HG02973 (cell line): ENCODE results near the gene TMEM140.

Experiments
- ATAC-seq: cut with Tn5 transposase; IDR thresholded peaks from one replicate; pipeline ENCODE4 v1.9.1; 2021; ENCODE audit warnings: moderate library complexity; ENCODE audit not compliant: unreplicated experiment

Gene TMEM140

DNA sequence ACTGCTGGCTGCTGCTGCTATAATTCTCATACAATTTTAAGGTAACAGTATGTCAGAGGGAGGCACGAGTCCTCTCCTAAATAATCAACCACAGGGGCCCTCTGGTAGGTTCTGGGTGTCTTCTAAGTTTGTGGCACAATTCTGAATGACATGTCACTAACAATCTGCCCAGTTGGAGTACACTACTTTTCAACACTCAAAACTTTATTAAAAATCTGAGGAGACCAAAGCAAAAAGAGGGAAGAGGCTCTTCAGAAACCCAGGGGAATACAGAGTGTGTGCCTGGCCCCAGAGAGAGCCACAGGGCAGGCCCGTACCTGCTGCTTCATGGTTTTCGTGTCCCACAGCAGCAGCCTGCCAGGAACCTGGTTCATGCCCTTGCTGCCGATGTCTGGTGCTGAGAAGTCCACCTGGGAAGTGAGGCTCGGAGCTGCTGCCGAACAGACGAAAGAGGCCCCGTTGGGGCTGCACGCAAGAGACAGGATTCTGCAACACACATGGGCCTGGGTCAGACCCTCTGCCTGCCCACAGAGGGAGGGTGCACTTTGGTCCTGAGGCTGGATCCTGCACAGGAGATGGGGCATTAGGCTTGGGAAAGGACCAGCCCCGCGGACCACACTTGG, 45.2 kb downstream of the TMEM140 start:
- no peak for ATAC-seq

DNA sequence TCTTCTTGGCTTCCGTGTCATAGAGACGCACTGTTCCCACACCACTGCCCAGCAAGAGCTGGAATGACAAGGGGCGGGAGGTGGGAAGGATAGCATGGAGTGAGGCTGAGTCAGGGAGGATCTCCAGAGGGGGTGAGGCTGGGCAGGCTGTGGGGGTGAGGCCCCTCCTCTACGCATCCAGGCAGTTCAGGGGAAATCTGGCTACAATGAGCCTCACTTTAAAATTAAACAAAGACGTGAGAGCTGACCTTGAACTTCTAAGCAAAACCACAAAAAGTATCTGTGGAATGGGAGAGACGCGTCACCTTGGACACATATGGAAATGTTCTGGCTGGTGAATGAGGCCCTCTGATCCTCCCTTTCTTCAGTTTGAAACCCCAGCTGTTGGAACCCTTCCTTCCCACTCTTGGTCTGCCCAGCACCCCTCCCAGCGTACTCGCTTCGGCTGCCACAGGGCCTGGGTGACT, 45.8 kb downstream of the TMEM140 start:
- no peak for ATAC-seq

- no peak for ATAC-seq
Observed at GRCh38 chr7:135194494-135195095, 46.7 kb downstream of the TMEM140 start.

GRCh38 chr7:135195156-135195555, 47.3 kb downstream of the TMEM140 start:
- no peak for ATAC-seq

DNA sequence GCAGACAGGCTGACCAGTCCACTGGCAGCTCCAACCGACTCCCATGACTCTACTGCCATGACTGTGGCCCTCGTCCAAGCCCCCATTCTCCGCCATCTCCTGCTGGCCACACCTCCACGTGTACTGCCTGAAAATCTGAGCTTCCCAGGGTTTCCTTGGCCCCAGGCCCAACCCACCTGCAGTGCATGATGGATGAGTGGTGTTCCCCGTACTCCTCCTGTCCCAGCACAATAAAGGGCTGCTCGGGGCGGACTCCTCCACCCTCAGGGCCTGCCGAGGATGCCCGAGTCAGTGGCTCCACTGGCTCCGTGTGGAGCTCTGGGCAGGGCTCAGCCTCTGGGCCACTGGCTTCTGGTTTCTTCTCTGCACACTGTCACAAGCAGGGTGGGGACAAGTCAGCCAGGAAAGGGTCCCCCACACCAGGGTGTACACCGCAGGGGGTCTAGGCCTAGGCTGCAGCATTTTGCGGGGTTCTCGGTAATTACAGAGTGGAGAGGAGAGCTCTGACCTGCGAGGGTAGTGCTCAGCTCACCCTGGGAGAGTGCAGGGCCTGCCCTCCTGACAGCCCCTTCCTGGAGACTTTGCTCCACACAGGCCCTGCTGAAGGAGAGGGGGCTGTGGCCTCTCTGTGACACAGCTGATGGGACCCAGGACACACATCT, 48.2 kb downstream of the TMEM140 start:
- ATAC-seq, result no peak

- ATAC-seq, result no peak
Observed at GRCh38 chr7:135197343-135197742, 49.5 kb downstream of the TMEM140 start.

- no peak for ATAC-seq
Observed at GRCh38 chr7:135197906-135198655, 50.2 kb downstream of the TMEM140 start.

DNA sequence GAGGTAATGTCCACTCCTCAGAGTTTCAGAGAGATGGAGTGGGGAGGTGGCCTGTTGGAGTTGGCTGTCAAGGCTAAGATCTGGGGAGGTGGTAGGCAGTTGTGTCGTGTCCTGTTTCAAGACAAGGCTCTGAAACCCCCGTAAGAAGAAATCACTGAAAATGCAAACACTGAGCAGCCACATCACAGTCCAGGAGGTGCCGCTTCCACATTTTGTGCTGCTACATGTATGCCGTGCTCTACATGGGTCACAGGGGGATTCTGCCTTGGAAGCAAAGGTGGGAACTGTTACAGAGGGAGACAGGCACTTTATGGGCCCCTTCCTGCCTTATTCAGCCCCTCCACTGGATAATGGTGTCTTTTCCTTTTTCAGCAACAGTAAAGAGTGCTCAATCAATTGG, 51.6 kb downstream of the TMEM140 start:
- ATAC-seq, result no peak

GRCh38 chr7:135200821-135201331, 53.0 kb downstream of the TMEM140 start:
- ATAC-seq, result no peak

- ATAC-seq, result no peak
Observed at GRCh38 chr7:135201350-135201749, 53.5 kb downstream of the TMEM140 start.

- ATAC-seq, result no peak
Observed at GRCh38 chr7:135204341-135204749, 56.5 kb downstream of the TMEM140 start.

GRCh38 chr7:135204876-135205275, 57.0 kb downstream of the TMEM140 start:
- ATAC-seq, result no peak

DNA sequence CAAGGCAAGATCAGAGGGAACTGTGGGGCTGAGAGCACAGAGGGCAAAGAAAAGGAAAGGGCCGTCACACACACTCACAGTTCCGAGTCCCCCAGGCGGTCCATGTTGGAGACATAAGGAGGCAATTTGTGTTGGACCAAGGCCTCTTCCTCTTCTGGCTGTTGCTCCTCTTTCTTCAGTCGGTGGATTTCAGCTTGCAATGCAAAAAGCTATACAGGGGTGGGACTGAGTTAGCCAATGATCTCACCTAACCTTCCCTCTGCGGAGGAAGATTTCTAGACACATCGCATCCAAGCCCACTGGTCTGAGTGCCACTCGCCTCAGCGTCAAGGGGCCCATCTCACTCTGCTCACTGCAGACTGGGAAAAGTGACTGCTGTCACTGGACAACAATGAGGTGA, 58.0 kb downstream of the TMEM140 start:
- no peak for ATAC-seq

- ATAC-seq, result peak; percentile 33
Observed at GRCh38 chr7:135206941-135207391, 59.1 kb downstream of the TMEM140 start.

DNA sequence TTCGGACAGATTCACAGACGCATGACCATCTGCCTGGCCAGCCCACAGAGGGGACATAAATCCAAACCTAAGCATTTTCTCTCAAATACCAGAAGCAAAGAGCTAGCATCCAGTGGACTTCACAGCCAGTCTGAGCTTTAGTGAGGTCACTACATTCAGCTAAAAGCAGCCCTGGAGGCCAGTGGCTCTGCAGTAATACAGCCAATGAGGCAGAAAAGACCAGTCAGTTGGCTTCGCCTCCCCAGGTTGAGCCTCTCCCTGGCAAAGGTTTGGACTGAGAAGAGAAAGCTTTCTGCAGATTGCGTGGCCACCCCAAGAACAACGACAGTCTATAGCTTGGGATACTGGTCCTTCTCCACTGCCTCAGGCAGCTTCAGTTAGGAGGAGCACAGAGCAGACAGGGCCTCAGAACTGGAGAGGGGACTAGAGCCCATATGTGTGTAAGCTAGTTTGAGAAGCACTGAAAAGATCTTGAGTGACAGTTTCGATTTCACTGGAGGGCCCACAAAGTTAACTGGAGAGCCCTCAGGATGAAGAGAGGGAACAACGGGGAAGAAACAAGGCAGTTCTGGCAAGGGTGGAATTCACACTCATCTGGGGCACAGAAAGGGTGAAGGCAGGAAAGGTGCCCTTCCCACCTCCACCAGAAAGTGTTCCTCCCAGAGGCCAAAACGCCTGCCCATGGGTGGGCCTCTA, 59.7 kb downstream of the TMEM140 start:
- ATAC-seq, result no peak

DNA sequence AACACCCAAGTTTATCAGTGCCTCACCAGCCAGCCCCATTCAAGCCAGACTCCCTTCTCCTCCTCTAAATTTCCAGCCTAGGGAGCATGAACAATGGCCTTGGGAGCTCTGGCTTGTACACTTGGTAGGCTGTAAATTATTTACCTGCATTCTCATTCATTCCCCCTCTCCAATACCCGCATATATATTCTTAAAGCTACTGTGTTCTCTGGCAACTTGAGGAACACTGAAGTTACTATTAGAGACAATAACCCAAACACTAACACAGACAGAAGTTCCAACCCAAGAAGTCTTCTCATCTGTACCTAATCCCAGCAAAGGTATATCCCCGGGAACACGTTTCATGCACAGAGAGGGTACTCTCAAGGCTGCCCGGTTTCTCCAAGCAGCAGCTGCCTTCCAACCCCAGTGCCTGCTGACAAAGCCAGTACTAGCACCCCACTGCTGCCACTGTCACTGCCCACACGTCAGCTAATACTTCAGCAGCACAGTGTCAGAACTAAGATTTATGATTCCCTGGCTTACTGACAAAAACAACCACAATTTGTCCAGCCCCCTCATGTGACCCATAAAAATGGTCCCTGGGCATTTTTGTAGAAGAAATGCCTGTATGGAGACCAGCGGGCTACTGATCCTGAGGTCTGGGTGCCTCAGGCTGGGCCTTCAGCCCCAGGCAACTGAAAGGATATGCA, 60.4 kb downstream of the TMEM140 start:
- no peak for ATAC-seq

DNA sequence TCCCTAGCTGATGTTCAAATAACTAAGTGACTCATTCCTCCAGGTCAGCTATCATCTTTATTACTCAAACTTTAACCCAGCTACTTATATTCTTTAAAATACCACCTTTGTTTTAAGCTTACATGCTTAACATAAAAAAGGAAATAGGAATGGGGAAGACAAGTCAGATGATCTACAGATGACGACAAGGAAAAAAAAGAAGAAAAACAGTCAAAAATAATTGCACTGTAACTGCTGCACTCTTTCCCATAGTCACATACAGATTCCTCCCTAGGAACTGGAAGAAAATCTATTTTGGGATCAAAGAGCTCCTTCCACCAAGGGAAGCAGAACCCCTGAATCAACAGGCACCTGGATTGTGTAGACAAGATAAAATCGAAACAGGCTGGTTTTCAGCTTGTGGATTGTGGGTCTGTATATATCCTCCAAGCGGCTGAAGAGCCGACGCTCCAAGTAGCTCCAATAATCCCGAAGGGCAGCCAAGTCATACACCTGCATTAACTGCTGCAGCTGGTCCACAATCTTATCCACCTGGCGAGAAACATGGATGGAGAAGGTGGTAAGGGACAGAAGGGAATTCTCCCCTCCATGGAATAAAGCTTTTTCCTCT, 61.5 kb downstream of the TMEM140 start:
- no peak for ATAC-seq

DNA sequence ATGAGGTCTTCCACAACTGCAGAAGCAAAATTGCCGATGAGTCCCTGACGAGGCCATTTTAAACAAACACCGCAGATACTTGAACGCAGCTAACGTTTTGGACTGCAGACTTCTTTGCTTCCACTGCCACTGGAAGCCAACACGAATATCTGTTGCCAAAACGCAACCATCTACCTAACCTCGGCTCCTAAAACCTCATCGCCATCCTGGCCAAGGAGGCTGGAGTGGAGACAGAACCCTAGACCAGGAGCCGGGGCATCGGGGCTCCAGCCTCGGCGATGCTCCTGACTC, 63.0 kb downstream of the TMEM140 start:
- ATAC-seq, result no peak

DNA sequence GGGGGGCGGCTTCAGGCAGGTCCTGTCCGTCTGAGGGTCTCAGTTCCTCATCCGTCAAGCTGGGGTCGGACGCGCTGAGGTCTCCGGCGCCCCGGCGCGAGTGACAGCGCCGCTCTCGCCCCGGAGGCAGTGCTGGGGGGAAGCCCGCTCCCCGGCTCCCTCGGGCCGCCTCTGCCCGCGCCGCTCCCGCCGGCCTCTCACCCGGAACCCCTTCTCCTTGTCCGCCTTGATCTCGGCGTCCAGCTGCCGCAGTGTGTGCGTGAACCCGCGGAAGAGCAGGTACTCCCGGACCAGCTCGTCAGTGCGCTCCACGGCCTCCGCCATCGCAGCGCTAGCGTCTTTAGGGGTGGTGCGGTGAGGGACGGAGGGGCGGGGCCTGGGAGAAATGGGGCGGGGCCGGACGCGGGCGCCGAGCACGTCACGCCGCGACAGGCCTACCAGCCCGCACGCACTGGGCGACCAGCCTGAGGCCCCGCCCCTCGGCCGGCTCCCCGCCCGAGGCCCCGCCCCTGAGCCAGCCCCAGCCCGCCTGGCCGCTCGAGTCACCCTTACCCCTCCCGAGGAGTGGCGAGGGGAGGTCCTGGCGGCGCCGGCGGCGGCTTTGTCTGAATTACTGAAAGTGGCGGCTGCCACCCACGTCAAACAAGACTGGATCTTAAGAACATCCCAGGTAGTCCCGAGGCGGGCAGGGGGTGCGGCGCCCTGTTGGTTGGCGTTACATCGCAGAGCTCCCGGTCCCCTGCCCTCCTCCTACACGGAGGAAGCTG, 63.5 kb downstream of the TMEM140 start, which contains the start of gene WDR91:
TSS of gene WDR91 (minus strand) at position 348 of the 767 bp plus-strand sequence. CDS start at position 324, 24 bp downstream.
- peak; percentile 78 for ATAC-seq
